HPDE6-E6E7 (cell line): ENCODE results near the gene RNASEL.
A peak's percentile ranks its signal among the peaks of the same experiment; 100 is the strongest.
"Not testable (repeated sequence)": the region's sequence is repeated elsewhere in the genome, so short reads cannot be mapped to it uniquely, and the experiment has no call there.

ENCODE experiments used
- DNase-seq: peaks from one replicate; pipeline ENCODE4 v3.0.0; 2011; ENCODE audit warnings: missing footprints; ENCODE audit errors: extremely low spot score

The RNASEL gene

DNA sequence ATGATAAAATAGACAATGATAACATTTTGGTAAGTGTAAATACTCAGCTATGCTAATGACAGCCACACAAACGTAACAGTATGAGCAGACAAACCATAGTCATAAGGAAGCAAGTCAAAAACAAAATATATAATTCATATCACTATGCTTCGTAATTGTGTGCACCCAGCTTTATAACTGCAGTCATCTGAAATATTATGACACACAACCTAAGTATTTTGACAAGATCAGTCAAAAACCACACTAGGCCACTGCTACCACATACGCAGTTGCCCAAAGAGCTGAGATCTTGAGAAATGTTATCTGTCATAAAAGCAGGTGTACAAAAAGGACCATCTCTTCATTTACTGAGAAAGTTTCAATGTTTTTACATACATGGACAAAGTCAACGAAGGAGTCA is 26.0 kb downstream of the RNASEL start:
- no peak for DNase-seq

DNA sequence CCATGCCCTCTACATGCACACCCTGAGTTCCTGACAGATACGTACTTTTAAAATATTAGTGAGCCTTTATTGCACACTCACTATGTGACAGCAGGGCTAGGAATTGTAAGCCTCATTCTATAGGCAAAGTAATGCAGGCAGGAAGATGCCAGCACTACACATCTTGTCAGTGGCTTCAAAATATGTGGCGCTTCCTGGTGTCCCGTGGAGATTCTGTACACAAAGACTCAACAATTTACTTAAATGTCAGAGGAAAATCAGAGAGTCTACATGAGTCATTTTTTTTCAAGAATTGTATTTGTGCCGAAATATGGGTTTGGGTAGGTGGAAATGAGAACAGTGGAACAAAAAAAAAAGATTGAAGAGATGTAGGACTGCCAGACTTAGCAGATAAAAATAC is 27.6 kb downstream of the RNASEL start:
- no peak for DNase-seq

DNA sequence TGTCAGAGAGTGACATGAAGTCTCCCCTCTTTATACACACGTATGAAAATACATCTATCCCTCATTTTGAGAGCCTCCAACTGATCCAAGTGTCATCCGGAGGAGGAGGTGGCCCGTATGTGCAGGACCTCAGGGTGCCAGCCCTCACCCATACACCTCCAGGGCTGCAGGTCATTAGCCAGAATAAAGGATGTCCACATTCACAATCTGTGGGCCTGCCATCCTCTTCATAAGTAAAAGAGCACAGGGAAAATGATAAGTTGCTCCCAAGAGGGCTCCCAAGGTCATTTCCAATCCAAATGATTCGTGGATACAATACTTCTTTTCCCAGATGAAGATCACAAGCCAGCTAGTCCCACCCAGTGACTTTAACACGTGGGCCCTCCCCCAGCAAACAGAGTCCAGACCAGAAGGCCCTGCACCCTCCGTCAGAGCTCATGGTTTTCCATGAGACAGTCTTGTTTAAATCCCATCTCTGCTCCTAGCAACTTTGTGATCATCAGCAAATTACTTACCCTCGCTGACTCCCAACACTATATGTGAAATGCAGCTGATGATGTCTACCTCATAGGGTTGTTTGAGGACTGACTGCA is 28.6 kb downstream of the RNASEL start:
- DNase-seq, result no peak

DNA sequence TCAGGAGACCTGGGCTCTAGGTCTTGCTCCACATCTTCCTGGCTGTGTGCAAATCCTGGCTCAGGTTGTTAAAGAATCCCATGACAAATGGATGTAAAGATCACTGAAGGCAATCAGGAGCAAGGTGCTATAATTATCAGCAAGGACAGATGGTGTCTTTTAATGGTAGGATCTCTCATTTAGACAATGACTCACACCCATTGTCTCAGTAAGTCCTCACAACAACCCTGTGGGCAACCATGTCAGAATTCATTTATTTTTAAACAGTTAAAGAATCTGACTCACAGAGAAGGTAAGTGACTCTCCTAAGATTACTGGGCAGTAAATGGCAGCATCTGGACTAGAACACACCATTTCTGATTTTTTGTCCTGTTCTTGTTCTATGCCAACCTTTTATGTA is 32.8 kb downstream of the RNASEL start:
- peak; percentile 14 for DNase-seq

DNA sequence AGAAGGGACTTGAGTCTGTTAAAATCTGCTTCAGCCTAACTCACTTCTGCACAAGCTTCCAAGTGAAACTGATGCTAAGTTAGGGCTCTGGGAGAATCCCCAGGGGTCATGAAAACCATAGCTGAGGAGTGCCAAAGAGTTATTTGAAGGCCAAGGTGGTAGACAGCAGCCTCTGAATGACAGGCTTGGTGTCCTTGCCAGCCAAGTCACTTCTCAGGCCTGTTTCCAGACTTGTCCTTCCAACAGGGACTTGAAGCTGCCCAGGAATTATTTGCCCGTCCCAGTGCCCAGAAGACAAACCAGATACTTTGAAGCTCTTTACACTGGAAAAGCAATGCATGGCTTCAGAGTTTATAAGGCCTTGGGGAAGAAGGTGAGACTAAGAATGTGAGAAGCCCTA is 33.6 kb downstream of the RNASEL start:
- no peak for DNase-seq

GRCh38 chr1:182552527-182552926 is 36.5 kb downstream of the RNASEL start:
- no peak for DNase-seq

DNA sequence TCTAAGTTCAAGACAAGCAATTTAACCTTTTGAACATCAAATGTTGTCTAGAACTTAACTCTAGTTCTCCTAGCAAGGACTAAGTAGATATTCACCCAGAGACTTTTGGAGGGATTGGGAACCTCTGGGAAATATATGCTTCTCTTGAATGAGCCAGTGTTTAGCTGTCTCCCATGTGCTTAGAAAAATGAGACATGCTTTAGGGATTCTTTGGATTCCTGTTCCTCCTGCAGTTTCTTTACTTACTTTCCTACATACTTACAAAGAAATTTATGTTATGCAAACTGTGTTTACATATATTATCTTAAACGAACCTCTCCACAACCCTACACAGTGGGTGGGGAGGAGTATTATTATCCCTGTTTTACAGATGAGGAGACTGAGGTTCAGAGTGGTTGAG is 39.2 kb downstream of the RNASEL start:
- no peak for DNase-seq

GRCh38 chr1:182549346-182549745 is 39.7 kb downstream of the RNASEL start:
- DNase-seq, result no peak

DNA sequence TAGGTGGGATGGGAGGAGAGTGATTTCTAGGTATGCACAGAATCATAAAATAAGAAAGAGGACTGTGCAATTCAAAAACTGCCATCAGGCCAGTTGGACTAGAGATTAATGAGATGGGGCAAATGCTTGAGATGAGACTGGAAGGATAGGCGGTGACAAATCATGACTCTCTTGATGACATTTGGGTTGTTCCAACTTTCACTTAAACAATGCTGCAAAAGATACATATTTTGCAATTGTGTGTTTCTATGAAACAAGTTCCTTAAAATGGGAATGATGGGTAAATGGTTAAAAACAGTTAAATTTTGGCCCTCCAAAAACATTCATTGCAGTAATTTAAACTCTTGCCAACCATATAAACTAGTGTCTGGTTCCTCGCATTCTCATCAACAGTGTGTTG is 55.2 kb downstream of the RNASEL start:
- DNase-seq, result no peak

- not testable (repeated sequence) for DNase-seq
Measured at GRCh38 chr1:182528206-182528605, 60.9 kb downstream of the RNASEL start.

DNA sequence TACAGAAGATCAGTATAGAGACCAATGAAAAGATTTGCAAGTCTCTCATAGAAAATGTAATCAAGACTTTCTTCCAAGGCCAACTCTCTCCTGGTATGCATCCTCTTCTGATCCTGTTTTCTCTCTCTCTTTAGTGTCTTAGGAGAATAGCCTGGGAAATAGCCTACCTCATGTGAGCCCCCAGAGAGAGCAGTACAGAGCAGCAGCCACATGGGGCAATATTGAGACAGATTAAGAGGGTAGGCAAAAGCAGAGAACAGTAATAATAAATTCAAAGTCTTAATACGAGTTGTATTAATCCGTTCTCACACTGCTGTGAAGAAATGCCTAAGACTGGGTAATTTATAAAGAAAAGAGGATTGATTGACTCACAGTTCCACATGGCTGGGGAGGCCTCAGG is 61.4 kb downstream of the RNASEL start:
- no peak for DNase-seq

- DNase-seq, result no peak
Measured at GRCh38 chr1:182525342-182525741, 63.7 kb downstream of the RNASEL start.
